NCI-H226 (cell line): ENCODE data around the gene SASH1.
A peak's percentile ranks its signal among the peaks of the same experiment; 100 is the strongest.

Source experiments
- DNase-seq: peaks from one replicate; pipeline ENCODE4 v3.0.0-alpha.2; 2015

SASH1 gene

GRCh38 chr6:148525453-148525852, 182.8 kb downstream of the SASH1 start:
- peak; percentile 21 for DNase-seq

GRCh38 chr6:148526145-148526544, 183.5 kb downstream of the SASH1 start:
- DNase-seq = no peak

DNA sequence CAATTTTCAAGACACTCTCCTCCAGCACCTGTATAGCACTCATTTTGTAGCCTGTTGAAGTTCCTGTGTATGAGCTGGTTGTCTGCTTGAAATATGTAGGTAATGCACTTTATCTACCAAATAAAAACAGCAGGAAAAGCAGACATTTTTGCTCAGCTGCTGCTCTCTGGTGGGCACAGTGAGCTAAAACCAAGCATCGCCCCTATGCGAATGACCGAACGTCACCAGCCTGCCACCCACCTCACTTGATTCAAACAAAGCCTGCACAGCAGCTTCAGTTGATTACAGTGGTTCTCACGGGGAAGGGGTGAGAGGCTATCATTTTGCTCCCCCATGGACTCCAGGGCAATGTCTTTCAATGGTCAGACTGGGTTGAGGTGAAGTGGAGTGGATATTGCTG, 185.7 kb downstream of the SASH1 start:
- DNase-seq = no peak

DNA sequence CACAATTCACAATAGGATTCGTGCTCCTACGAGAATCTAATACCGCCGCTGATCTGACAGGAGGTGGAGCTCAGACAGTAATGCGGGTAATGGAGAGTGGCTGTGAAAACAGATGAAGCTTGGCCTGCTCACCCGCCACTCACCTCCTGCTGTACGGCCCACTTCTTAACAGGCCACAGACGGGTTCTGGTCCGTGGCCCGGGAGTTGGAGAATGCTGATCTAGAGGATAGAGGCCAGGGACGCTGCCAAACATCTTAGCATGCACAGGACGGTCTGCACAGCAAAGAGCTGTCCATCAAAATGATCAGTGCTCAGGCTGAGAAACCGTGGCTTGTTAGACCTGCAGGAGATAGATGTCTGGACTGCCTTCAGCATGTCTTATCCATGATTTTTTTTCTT, 186.4 kb downstream of the SASH1 start:
- no peak for DNase-seq

DNA sequence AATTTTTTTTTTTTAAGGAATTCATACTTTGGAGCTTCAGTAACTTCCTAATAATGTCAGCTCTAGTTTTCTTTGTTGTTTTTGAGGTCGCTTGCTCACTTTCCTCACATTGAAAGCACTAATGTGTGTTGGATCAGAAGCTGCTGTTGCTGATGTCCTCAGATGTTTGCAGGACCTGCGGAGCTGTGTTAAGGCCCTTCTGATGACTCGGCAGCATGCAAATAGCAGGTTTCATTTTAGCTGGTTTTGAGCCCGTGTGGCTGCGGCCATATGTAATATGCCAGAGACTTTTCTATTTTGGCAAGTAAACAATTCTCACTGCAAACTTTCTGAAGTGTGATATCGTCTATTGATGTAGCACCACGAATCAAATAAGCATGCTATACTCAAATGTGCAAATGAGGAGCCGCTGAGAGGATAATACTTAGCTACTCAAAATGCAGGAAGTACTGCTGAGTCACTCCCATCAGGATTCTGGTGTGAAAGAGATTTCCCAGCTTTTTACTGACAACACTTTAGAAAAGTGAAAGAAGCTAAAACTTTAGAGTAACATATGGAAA, 187.8 kb downstream of the SASH1 start:
- DNase-seq = peak; percentile 16

- no peak for DNase-seq
Measured at GRCh38 chr6:148530976-148531375, 188.3 kb downstream of the SASH1 start.

GRCh38 chr6:148532698-148533097, 190.1 kb downstream of the SASH1 start:
- DNase-seq = no peak

GRCh38 chr6:148533309-148534107, 190.9 kb downstream of the SASH1 start:
- no peak for DNase-seq

DNA sequence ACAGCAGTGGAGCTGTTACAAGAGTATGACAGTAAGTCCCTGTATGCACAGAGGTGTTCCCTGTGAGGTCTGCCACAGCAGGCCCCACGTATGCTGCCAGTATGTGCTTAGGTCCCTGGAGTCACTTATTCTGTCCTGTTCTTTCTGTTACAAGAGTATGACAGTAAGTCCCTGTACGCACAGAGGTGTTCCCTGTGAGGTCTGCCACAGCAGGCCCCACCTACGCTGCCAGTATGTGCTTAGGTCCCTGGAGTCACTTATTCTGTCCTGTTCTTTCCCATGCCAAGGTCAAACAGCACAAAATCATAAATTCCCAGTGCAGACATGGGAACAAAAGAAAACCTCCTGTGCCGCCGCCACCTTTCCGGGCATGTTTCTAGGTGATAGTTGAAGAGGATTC, 192.2 kb downstream of the SASH1 start:
- no peak for DNase-seq

DNA sequence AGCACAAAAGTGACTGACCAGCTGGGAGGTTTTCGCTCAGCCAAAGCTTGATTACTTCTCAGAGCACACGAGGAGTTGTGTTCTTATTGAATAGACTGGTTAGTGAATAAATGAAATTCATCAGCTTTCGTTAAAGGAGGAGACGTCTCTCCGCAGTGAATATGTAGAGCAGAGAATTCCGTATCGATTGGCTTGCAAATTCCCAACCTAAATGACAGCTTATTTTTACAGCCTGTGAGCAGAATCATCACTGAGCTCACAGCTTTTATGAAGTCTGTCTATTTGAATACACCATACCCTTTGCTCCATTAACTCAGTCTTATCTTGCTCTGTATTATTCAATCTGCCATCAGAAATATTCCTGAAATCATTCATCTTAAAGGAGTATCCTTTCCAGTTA, 192.7 kb downstream of the SASH1 start:
- no peak for DNase-seq

DNA sequence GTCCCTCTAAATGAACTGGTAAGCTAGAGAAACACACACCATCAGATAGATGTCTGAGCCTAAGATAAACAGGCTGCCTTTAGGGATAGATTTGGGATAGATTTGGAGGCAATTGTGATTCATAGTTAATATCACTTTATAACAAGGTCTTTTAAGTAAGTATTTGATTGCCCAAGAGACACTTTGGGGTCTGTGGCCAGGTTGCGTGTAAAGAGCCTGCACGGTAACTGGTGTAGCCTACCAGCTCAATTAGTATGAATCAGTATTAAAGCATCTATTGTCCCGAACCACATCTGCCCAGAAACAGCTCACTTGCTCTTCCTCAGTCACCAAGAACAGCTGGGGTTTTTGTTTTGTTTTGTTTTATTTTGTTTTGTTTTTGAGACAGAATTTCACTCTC, 193.3 kb downstream of the SASH1 start:
- DNase-seq = no peak

GRCh38 chr6:148538261-148539190, 195.9 kb downstream of the SASH1 start:
- DNase-seq = no peak

GRCh38 chr6:148543540-148543939, 200.9 kb downstream of the SASH1 start:
- no peak for DNase-seq

DNA sequence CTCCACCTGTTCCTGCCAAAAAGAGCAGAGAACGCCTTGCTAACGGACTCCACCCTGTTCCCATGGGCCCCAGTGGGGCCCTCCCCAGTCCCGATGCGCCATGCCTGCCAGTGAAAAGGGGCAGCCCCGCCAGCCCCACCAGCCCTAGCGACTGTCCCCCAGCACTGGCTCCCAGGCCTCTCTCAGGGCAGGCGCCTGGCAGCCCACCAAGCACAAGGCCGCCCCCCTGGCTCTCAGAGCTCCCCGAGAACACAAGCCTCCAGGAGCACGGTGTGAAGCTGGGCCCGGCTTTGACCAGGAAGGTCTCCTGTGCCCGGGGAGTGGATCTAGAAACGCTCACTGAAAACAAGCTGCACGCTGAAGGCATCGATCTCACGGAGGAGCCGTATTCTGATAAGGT, 201.8 kb downstream of the SASH1 start:
- DNase-seq = no peak

GRCh38 chr6:148545901-148546300, 203.3 kb downstream of the SASH1 start:
- DNase-seq = no peak

- no peak for DNase-seq
Measured at GRCh38 chr6:148547110-148547509, 204.5 kb downstream of the SASH1 start.

DNA sequence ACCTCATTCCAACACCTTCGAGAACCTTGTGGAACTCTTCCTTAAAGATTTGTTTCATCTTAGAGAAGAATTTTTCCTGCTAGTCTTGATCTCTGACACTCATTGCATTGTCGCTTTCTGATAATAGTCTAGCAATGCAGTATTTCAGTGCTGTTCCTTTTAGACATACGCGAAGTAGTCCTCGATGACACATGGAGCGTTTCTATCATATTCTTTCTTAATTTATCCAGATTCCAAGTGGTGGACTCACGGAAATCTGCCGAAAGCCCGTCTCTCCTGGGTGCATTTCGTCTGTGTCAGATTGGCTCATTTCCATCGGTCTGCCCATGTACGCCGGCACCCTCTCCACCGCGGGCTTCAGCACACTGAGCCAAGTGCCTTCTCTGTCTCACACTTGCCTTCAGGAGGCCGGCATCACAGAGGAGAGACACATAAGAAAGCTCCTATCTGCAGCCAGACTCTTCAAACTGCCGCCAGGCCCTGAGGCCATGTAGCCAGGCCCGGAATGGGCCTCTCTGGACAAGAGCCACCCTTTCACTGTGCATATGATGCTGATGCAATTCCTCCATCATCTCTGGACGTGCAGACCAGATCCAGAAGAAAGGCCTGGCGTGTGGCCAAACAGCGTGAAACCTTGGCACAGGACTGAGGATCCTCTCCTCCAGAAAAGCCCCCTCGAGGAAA, 205.6 kb downstream of the SASH1 start:
- DNase-seq = no peak

GRCh38 chr6:148548749-148549140, 206.1 kb downstream of the SASH1 start:
- DNase-seq = no peak

DNA sequence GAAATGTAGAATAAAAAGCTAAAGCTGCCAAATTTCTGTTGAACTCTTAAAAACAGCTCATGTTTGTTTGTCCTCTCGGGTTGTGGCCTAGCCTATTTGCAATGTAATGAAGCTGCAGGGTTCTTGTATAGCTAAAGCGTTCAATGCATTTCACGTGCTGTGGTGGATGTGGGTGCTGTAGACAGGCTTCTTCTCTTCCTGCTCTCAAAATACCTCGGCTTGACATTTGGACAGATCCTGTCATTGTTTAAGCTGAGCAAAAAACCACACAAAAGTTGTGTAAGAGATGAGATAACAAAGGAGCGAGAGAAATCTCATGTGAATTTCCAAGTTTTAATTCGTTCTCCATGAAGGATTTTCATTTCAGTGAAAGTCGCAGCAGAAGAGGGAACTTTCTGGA, 207.9 kb downstream of the SASH1 start:
- peak; percentile 15 for DNase-seq

DNA sequence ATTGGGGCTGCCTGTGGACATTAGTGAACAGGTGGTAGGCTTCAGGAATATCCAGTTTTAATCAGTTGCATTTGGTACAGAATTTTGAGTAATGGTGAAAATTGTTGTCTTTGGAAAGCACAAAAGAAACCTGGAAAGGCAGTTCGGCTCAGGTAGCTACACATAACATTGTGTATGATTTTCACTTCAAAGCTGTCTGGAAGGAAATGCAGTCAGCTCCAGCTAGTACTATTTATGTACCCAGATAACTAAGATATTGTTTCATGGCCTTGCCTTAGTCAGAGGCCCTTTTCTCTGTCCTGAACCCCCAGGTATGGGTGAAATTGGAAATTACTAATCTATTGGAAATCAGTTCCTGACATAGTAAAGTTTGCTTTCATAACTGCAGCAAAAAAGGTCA, 208.6 kb downstream of the SASH1 start:
- no peak for DNase-seq

DNA sequence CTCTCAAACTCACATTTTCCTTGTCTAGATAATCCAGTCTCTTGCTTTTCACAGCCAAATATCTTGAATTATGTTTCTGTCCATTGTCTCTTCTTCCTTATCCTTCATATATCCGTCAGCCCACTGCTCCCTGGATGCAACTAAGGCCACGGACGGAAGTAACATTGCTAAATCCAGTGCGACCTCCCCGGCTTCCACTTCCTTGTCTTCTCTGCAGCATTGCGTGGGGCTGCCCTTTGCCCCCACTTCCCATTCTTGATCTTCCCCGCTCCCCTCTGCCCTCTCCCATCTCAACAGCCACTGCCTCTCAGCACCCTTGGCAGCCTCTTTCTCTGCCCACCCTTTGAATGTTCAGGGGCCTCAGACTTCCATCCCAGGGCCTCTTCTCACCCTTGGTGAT, 213.8 kb downstream of the SASH1 start:
- DNase-seq = no peak

GRCh38 chr6:148557796-148558321, 215.2 kb downstream of the SASH1 start:
- DNase-seq = no peak
